GM21447 (cell line): Measurements from ENCODE around the gene CDC42EP5.

Experiments used
- ATAC-seq: cut with Tn5 transposase; IDR thresholded peaks from one replicate; pipeline ENCODE4 v1.9.1; 2021; ENCODE audit not compliant: unreplicated experiment

Gene CDC42EP5

DNA sequence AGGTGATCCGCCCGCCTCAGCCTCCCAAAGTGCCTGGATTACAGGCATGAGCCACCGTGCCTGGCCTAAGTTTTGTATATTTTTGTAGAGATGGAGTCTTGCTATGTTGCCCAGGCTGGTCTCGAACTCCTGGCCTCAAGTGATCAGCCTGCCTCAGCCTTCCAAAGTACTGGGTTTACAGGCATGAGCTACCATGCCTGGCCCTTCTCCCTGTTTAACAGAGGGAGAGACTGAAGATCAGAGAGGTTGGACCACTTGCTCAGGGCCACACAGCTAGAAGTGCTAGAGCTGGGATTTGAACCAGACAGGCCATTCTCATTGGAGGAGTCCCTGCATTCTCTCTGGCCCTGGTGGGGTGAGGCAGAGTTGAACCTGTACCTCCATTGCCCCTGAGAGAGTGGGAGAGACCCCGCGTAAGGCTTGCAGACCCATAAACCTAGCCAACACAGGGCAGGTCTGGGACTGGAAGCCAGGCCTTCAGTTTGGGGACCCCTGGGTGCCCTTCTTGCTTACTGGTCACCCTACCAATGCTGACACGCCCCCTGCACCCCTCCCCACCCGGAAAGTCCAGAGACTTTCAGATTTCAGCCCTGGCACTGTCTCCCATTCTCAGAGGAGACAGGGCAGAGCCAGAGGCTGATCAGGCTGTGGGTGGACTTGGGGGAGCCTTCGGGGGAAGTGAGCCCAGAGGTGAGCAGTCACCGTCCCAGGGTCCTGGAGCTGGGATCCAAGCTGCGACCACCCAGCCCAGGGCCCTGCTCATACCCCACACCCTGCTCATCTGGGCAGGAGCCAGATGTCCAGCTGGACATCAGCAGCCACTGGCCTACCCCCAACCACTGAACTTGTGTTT, 44.5 kb downstream of the CDC42EP5 start:
- no peak for ATAC-seq

- ATAC-seq: no peak
These were observed 45.5 kb downstream of the CDC42EP5 start for GRCh38 chr19:54427586-54427985.

- ATAC-seq: no peak
These were observed 46.7 kb downstream of the CDC42EP5 start for GRCh38 chr19:54426291-54426931.

DNA sequence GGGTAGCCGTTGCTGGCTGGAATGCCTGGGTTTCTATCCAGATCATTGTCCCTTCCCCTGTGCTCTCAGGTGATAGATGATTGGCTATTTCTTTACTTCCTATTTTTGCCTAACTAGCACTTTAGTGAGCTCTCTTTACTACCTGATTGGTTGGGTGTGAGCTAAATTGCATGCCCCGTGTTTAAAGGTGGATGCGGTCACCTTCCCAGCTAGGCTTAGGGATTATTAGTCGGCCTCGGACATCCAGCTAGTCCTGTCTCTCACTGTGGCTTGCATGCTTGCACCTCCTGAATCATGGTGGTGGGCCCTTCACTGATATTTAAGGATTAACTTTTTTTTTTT, 47.7 kb downstream of the CDC42EP5 start:
- ATAC-seq: no peak

GRCh38 chr19:54424660-54425381, 48.3 kb downstream of the CDC42EP5 start:
- no peak for ATAC-seq

- no peak for ATAC-seq
These were observed 48.9 kb downstream of the CDC42EP5 start for GRCh38 chr19:54424201-54424600.

GRCh38 chr19:54422136-54422535, 51.0 kb downstream of the CDC42EP5 start:
- ATAC-seq: no peak

- no peak for ATAC-seq
These were observed 51.6 kb downstream of the CDC42EP5 start for GRCh38 chr19:54421521-54421920.

- no peak for ATAC-seq
These were observed 52.0 kb downstream of the CDC42EP5 start for GRCh38 chr19:54421169-54421516.

DNA sequence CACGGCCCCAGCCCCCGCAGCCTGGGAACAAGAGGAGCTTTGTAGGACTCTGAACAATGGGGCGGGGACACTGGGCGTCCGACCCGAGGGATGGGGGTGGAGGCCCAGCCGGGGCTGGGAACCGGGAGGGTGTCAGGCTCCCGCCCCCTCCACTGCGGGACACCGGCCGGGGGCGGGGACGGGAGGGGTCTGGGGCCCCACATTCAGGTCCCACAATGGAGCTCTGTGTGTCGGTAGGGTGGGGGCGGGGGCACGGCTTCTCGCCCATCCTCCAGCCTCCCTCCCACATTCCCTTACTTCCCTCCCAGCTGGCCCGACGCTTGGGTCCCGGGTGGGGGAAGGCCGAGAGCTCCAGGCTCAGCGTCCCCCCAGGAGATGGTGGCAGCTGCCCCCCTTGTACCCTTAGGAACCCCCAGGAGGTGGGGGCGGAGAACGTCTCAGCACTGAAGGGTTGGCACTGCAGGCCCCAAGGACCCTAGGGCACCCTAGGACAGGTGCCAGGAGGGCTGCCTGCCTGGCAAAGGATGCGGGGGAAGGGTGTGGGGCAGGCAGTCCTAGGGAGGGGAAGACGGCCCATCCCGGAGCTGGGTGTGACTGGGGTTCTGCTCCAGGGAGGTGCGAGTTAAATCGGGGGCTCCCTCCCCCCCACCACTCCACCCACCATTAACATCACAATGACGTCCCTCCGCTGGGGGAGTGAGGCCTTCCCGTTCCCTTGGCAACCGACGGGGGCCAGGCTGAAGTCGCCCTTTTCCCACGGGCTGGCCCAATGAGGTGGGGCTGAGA, 52.5 kb downstream of the CDC42EP5 start:
- no peak for ATAC-seq

DNA sequence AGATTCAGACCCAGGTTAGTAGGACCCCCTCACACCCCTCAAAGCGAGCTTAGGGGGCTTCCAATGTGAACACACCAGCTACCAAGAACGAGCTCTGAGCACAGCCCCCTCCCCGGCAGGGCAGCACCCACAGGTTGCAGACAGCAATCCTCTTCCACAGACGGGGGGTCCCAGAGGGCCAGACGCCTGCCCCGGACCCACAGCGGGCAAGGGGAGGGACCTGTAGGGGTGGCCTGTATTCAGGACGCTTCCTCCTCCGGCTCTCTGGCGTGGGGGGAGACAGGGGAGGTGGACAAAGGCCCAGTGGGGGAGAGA, 53.1 kb downstream of the CDC42EP5 start:
- no peak for ATAC-seq

DNA sequence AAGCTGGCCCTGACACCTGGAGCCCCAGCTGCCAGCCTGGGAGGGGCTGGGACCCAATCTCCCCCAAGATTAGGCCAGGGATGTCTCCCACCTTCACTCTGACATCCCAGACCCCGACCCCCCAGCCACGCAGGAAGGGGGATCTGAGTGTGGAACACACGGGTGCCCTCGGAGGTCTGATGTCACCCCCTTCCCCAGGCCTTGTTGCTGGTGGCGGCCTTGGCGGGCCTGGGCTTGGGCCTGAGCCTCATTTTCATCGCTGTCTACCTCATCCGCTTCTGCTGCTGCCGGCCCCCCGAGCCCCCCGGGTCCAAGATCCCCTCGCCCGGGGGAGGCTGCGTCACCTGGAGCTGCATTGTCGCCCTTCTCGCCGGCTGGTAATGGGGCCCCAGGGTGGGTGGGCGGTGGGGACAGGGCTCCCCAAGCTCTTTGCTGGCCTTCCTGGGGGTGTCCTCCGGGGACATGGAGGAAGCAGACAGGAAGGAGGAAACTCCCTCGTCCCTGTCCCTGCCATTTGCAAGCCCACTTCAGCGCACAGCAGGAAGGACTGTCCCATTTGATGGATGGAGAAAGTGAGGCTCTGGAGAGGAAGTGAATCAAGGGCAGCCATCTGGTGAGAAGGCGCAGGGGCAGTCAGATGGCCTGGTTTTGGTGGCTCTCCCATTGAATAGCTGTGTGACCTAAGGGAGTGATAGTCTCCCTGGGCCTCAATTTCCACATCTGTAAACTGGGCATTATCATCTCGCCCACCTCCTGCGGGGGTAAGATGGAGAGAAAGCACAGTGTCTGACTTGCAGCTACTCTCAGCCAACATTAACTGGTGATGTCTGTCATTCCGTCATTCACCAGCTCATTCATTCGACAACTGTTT, 53.9 kb downstream of the CDC42EP5 start:
- no peak for ATAC-seq

- no peak for ATAC-seq
These were observed 54.8 kb downstream of the CDC42EP5 start for GRCh38 chr19:54418030-54418929.

DNA sequence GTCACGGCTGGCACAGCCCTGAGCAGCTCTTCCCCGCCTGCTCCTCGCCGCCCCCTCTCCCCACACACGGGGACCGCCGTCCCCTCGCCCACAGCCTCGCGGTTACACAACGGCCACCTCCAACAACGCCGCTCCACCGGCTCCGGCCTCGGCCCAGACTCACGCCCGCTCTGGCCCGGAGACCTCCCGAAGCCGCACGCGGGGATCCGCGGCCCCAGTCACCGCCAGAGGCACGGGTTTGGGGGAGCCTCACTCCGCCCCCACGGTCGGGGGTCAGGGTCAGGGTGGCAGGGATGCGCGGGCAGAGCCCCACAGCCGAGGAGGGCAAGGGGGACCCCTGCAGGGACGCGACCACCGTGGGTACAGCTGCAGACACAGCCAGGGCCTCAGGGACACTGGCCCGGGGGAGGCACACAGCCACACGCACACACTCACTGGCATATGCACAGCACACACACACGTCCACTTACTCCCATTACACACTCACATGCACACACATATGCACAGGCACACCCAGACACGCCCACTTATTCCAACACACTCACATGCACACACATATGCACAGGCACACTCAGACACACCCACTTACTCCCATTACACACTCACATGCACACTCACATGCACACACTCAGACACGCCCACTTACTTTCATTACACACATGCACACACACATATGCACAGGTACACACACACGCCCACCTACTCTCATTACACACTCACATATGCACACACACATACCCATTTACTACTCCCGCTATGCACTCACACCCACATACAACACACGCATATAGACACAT, 56.2 kb downstream of the CDC42EP5 start:
- ATAC-seq: no peak

- ATAC-seq: no peak
These were observed 57.0 kb downstream of the CDC42EP5 start for GRCh38 chr19:54415901-54416673.

DNA sequence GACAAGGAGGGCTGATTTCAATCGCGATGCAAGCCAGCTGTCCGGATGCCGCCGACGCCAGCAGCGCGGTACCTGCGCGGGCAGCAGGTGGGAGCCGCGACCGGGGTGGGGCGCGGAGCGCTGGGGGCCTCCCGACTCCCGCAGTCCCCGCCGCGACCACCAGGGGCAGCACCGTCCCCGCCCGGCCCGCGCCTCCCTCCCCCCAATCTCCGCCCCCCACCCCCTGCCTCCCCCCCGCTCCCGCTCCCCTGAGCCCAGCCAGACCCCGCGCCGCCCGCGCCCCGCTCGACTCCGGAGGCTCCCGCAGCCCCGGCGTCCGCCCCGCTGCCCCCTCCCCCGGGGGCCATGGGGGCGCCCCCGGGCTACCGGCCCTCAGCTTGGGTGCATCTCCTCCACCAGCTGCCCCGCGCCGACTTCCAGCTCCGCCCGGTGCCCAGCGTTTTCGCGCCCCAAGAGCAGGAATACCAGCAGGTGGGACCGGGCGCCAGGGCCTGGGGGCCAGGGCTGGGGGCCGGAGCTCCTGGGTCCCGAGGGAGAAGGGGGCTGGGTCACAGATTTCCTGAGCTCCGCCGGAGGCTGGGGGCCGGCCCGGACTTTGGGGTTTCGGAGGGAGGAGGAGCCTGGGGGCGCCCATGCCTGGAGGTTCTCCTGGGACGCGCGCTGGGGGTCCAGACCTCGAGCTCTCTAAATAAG, 57.7 kb downstream of the CDC42EP5 start, which contains the start of gene TTYH1:
Gene TTYH1, plus strand, starts transcription at position 257 of the 693 bp plus-strand sequence. Its CDS starts 89 bp downstream, at position 346.
- ATAC-seq: no peak
